HepG2 (cell line): Measurements from ENCODE around the gene TEF. TPM values are rescaled to one million over a fixed set of nuclear protein-coding genes. Genes with fewer than 3 reads are reported as not detected.
A peak's percentile ranks its signal among the peaks of the same experiment; 100 is the strongest.

Experiments
- BRF2 ChIP-seq: sonication (generic); formaldehyde crosslinking; IDR thresholded peaks from 2 replicates; pipeline ENCODE4 v1.8.1; 2022; ENCODE audit warnings: mild to moderate bottlenecking, missing genetic modification reagents
- CBX5 ChIP-seq: sonication (generic); formaldehyde crosslinking; IDR thresholded peaks from 2 replicates; pipeline ENCODE4 v1.4.0; 2020; ENCODE audit warnings: missing genetic modification reagents, borderline replicate concordance
- ELF1 ChIP-seq: sonication (generic); formaldehyde crosslinking; IDR thresholded peaks from 2 replicates; pipeline ENCODE4 v1.4.0; 2020; ENCODE audit warnings: missing genetic modification reagents
- ELF3 ChIP-seq: IDR thresholded peaks from 2 replicates; pipeline ENCODE4 v1.6.1; 2016; ENCODE audit warnings: missing genetic modification reagents, missing compliant biosample characterization
- HHEX ChIP-seq: IDR thresholded peaks from 2 replicates; pipeline ENCODE4 v1.6.1; 2016; ENCODE audit warnings: control low read depth
- HOXA5 ChIP-seq: sonication (generic); formaldehyde crosslinking; IDR thresholded peaks from 2 replicates; pipeline ENCODE4 v1.4.0; 2020; ENCODE audit warnings: missing genetic modification reagents
- IRX3 ChIP-seq: sonication (generic); formaldehyde crosslinking; IDR thresholded peaks from 2 replicates; pipeline ENCODE4 v1.8.1; 2023; ENCODE audit warnings: mild to moderate bottlenecking, low read depth, missing genetic modification reagents, borderline replicate concordance
- MEIS2 ChIP-seq: sonication (generic); formaldehyde crosslinking; IDR thresholded peaks from 2 replicates; pipeline ENCODE4 v1.9.0; 2021; ENCODE audit warnings: mild to moderate bottlenecking, missing genetic modification reagents
- NFIC ChIP-seq: IDR thresholded peaks from 2 replicates; pipeline ENCODE4 v1.6.1; 2012; ENCODE audit warnings: mild to moderate bottlenecking, low read length, inconsistent platforms
- NRL ChIP-seq: sonication (generic); formaldehyde crosslinking; IDR thresholded peaks from 2 replicates; pipeline ENCODE4 v1.5.0; 2020; ENCODE audit warnings: missing genetic modification reagents, mild to moderate bottlenecking, moderate library complexity, borderline replicate concordance
- PHF5A ChIP-seq: IDR thresholded peaks from one replicate; pipeline ENCODE4 v1.6.1; 2018; ENCODE audit warnings: low read depth, missing genetic modification reagents; ENCODE audit not compliant: unreplicated experiment
- PPARG ChIP-seq: conservative IDR thresholded peaks from 2 replicates; pipeline ENCODE4 v1.6.1; 2016; ENCODE audit warnings: missing biosample characterization, missing genetic modification reagents
- REPIN1 ChIP-seq: sonication (generic); formaldehyde crosslinking; IDR thresholded peaks from 2 replicates; pipeline ENCODE4 v1.8.0; 2022; ENCODE audit warnings: missing genetic modification reagents, low read depth, mild to moderate bottlenecking, borderline replicate concordance
- TEF ChIP-seq: sonication (generic); formaldehyde crosslinking; IDR thresholded peaks from 2 replicates; pipeline ENCODE4 v1.5.0; 2020; ENCODE audit warnings: missing genetic modification reagents
- TOE1 ChIP-seq: sonication (generic); formaldehyde crosslinking; IDR thresholded peaks from 2 replicates; pipeline ENCODE4 v1.4.0; 2020; ENCODE audit warnings: mild to moderate bottlenecking, missing genetic modification reagents
- ZNF207 ChIP-seq: fragments of 450-650 bp; IDR thresholded peaks from 2 replicates; pipeline ENCODE4 v1.6.1; 2016; ENCODE audit warnings: antibody characterized with exemption, borderline replicate concordance
- ZNF274 ChIP-seq: sonication (generic); formaldehyde crosslinking; IDR thresholded peaks from 2 replicates; pipeline ENCODE4 v1.5.1; 2020; ENCODE audit warnings: mild to moderate bottlenecking, missing genetic modification reagents
- ZNF296 ChIP-seq: sonication (generic); formaldehyde crosslinking; conservative IDR thresholded peaks from 2 replicates; pipeline ENCODE4 v1.5.0; 2020; ENCODE audit warnings: mild to moderate bottlenecking, missing genetic modification reagents
- ZNF33B ChIP-seq: sonication (generic); formaldehyde crosslinking; IDR thresholded peaks from 2 replicates; pipeline ENCODE4 v1.5.1; 2020; ENCODE audit warnings: mild to moderate bottlenecking, missing genetic modification reagents
- ZNF570 ChIP-seq: sonication (generic); formaldehyde crosslinking; IDR thresholded peaks from 2 replicates; pipeline ENCODE4 v1.4.0; 2020; ENCODE audit warnings: mild to moderate bottlenecking, missing genetic modification reagents, borderline replicate concordance
- ZNF580 ChIP-seq: IDR thresholded peaks from 2 replicates; pipeline ENCODE4 v1.6.1; 2016; ENCODE audit warnings: low read depth, borderline replicate concordance
- ZNF766 ChIP-seq: sonication (generic); formaldehyde crosslinking; IDR thresholded peaks from 2 replicates; pipeline ENCODE4 v1.5.0; 2020; ENCODE audit warnings: missing genetic modification reagents, borderline replicate concordance
- ZSCAN31 ChIP-seq: sonication (generic); formaldehyde crosslinking; IDR thresholded peaks from 2 replicates; pipeline ENCODE4 v1.5.0; 2020; ENCODE audit warnings: low read depth, mild to moderate bottlenecking, missing genetic modification reagents
- ZSCAN5A ChIP-seq: sonication (generic); formaldehyde crosslinking; IDR thresholded peaks from 2 replicates; pipeline ENCODE4 v1.8.0; 2022; ENCODE audit warnings: mild to moderate bottlenecking, missing genetic modification reagents, borderline replicate concordance
- polyA plus RNA-seq, 8 experiments: library from polyadenylated mRNA; depleted of rRNA in 3 of 8; stranded (reverse) in 7 of 8; unstranded in 1 of 8; fragments of >200 nt; fragmentation: Illumina TruSeq in 4 of 8; extraction: Trizol in 4 of 8; gene quantifications; 2 replicates each; pipeline versions ENCODE4 v1.2.1 to v1.2.3, GENCODE V29; 2011 to 2016; ENCODE audit warnings: low read depth in 4 of 8, missing spikeins in 1 of 8, mixed read lengths in 1 of 8; ENCODE audit not compliant: insufficient read depth in 1 of 8
- total RNA-seq, 5 experiments: library from RNA; depleted of rRNA; stranded (reverse); fragments of >200 nt; fragmentation: Illumina TruSeq; extraction: Trizol; gene quantifications; 2 replicates each; pipeline ENCODE4 v1.2.3, GENCODE V29; 2016; ENCODE audit warnings: low read depth in 1 of 5
- TF ChIP-seq, protein P1 (sequence below): sonication (generic); formaldehyde crosslinking; IDR thresholded peaks from 2 replicates; pipeline ENCODE4 v1.5.0; 2020; ENCODE audit warnings: mild to moderate bottlenecking, missing genetic modification reagents

Gene TEF
- total and polyA plus RNA-seq, 2 of the 13 experiments (the other 11 are each of a cell fraction or from before 2014, with no cell fraction given): 7.6 to 11.2 TPM

GRCh38 chr22:41448189-41448808, 66.6 kb downstream of the TEF start (continued):
- TF ChIP-seq BRF2 (CRISPR knock-in tag) (no peak), HOXA5 (CRISPR knock-in tag) (peak; percentile 33; the same call in 1 of the 2 replicates), NFIC (no peak), ZNF296 (CRISPR knock-in tag) (0 out of 2 replicates have a peak, but pooled peaks have one; percentile 36), ELF1 (CRISPR knock-in tag) (peak; percentile 45; the same call in 1 of the 2 replicates), ZNF580 (peak; percentile 57; the same call in 1 of the 2 replicates), TEF (CRISPR knock-in tag) (no peak), ZNF33B (CRISPR knock-in tag) (no peak), NRL (no peak), ZNF570 (no peak), ZNF207 (no peak), ZSCAN31 (CRISPR knock-in tag) (peak; percentile 76; the same call in 1 of the 2 replicates), MEIS2 (CRISPR knock-in tag) (no peak), CBX5 (CRISPR knock-in tag) (no peak), ELF3 (CRISPR knock-in tag) (peak; percentile 47; the same call in 1 of the 2 replicates), TOE1 (no peak), ZSCAN5A (no peak), ZNF274 (no peak), REPIN1 (CRISPR knock-in tag) (peak; percentile 72; the same call in 1 of the 2 replicates), IRX3 (CRISPR knock-in tag) (no peak), HHEX (no peak), PPARG (CRISPR knock-in tag) (no peak; the same call in 1 of the 2 replicates), PHF5A (CRISPR knock-in tag) (no peak), ZNF766 (CRISPR knock-in tag) (0 out of 2 replicates have a peak, but pooled peaks have one; percentile 7)
- TF ChIP-seq, protein P1, sequence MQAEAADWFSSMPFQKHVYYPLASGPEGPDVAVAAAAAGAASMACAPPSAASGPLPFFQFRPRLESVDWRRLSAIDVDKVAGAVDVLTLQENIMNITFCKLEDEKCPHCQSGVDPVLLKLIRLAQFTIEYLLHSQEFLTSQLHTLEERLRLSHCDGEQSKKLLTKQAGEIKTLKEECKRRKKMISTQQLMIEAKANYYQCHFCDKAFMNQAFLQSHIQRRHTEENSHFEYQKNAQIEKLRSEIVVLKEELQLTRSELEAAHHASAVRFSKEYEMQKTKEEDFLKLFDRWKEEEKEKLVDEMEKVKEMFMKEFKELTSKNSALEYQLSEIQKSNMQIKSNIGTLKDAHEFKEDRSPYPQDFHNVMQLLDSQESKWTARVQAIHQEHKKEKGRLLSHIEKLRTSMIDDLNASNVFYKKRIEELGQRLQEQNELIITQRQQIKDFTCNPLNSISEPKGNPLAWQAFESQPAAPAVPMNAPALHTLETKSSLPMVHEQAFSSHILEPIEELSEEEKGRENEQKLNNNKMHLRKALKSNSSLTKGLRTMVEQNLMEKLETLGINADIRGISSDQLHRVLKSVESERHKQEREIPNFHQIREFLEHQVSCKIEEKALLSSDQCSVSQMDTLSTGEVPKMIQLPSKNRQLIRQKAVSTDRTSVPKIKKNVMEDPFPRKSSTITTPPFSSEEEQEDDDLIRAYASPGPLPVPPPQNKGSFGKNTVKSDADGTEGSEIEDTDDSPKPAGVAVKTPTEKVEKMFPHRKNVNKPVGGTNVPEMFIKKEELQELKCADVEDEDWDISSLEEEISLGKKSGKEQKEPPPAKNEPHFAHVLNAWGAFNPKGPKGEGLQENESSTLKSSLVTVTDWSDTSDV (CRISPR knock-in tag): no peak
